ENCODE data around the gene ZNF682. TPM values are rescaled to one million over a fixed set of nuclear protein-coding genes. Genes with fewer than 3 reads are reported as not detected.
"Not testable (repeated sequence)": the region's sequence is repeated elsewhere in the genome, so short reads cannot be mapped to it uniquely, and the experiment has no call there.

ZNF682 gene
- total RNA-seq, 2 donors from 2014 or later: 3.0 to 8.6 TPM

- Histone ChIP-seq H3K36me3 (replicated peaks in 1 of 2; ENCODE audit: insufficient read depth in 1 of 2, low read depth in 2 of 2) (no peaks in the 10 kb centered on the region), H3K27me3 (no peaks in the 10 kb centered on the region), H3K9me3 (no peaks in the 10 kb centered on the region), H3K4me1 (no peaks in the 10 kb centered on the region), H3K4me3 (no peak overlapping the region), H3K27ac (no peak overlapping the region)
- DNase-seq (peak; percentile 57 to 79 (median 64)), ATAC-seq (peak; percentile 56)
- 31 to 38% methylated on average over 7 of the region's 7 CpGs for WGBS, 2 donors
- peak; percentile 74 to 95 (median 89) for TF ChIP-seq CTCF (IDR thresholded peaks at IDR 0.05)
- TF ChIP-seq POLR2A (IDR thresholded peaks at IDR 0.05): no peak
- intact Hi-C loops (cut with DNase I): loop anchor here (10.0 kb wide), 1 partner anchor 277 kb away; no protein-coding TSS in a partner anchor
These were observed 41.5 kb downstream of the ZNF682 start for GRCh38 chr19:19997656-19998268.

GRCh38 chr19:19966862-19967261, 72.4 kb downstream of the ZNF682 start:
- Histone ChIP-seq H3K4me1 (no peaks in the 10 kb centered on the region), H3K27ac (no peak overlapping the region), H3K27me3 (no peaks in the 10 kb centered on the region), H3K4me3 (no peak overlapping the region), H3K9me3 (peaks cover 0 to 14% (median 0%) of the 10 kb centered on the region in 3 donors), H3K36me3 (replicated peaks in 1 of 2; ENCODE audit: insufficient read depth in 1 of 2, low read depth in 2 of 2) (no peaks in the 10 kb centered on the region)
- DNase-seq: no peak
- TF ChIP-seq POLR2A (IDR thresholded peaks at IDR 0.05) (no peak), CTCF (IDR thresholded peaks at IDR 0.05) (no peak)
- WGBS, 2 donors: 79 to 88% methylated on average over 4 of the region's 4 CpGs
- intact Hi-C loops (cut with DNase I): no loop called here
- ATAC-seq: no peak

DNA sequence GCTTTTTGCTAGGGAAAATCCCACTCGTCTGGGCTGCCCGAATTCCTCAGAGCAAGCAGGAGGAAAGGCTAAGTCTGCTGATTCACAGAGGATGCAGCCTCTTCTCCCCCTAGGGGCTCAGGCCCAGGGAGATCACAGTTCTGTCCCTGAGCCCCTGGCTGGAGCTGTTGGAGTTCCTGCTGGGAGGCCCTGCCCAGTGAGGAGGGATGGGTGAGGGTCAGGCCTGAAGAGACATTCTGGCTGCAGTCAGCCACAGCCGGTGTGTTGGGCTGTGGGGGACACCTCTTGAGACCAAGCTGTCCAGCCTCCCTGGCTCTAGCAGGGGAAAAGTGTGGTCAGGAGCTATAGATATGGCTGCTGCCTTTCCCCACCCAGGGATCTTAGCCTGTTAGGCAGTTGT, 73.2 kb downstream of the ZNF682 start:
- not testable (repeated sequence) for H3K27ac ChIP-seq, DNase-seq

GRCh38 chr19:19964416-19964815, 74.9 kb downstream of the ZNF682 start:
- Histone ChIP-seq H3K36me3 (replicated peaks in 1 of 2; ENCODE audit: insufficient read depth in 1 of 2, low read depth in 2 of 2) (no peaks in the 10 kb centered on the region), H3K27ac (no peak overlapping the region), H3K9me3 (peaks cover 0 to 14% (median 0%) of the 10 kb centered on the region in 3 donors), H3K27me3 (no peaks in the 10 kb centered on the region), H3K4me1 (no peaks in the 10 kb centered on the region), H3K4me3 (no peak overlapping the region)
- 77 to 81% methylated on average over 7 of the region's 7 CpGs for WGBS, 2 donors
- DNase-seq (no peak), ATAC-seq (no peak)
- intact Hi-C loops (cut with DNase I): no loop called here
- TF ChIP-seq POLR2A (IDR thresholded peaks at IDR 0.05): no peak
- TF ChIP-seq CTCF (IDR thresholded peaks at IDR 0.05): no peak

More for the DNA sequence above, 73.2 kb downstream of the ZNF682 start:
- H3K9me3 ChIP-seq: peaks cover 0 to 14% (median 0%) of the 10 kb centered on the region in 3 donors
- H3K4me1 ChIP-seq; H3K4me3 ChIP-seq; intact Hi-C loops (cut with DNase I); H3K36me3 ChIP-seq (replicated peaks in 1 of 2; ENCODE audit: insufficient read depth in 1 of 2, low read depth in 2 of 2); ATAC-seq; H3K27me3 ChIP-seq: not testable (repeated sequence)
- whole genome bisulfite sequencing, 2 donors: 81 to 93% methylated on average over 2 to 3 of the region's 3 CpGs

DNA sequence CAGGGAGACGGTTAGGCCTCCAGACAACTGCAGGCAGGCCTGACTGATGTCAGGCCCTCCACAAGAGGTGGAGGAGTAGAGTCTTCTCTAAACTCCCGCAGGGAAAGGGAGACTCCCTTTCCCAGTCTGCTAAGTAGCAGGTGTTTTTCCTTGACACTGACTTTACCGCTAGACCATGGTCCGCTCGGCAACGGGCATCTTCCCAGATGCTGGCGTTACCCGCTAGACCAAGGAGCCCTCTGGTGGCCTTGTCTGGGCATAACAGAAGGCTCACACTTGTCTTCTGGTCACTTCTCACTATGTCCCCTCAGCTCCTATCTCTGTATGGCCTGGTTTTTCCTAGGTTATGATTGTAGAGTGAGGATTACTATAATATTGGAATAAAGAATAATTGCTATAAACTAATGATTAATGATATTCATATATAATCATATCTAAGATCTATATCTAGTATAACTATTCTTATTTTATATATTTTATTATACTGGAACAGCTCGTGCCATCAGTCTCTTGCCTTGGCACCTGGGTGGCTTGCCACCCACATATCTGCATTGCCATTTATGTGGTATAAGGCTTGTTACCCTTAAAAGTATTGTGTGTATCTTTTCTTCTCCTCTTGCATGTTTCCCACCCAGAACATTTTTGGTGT, 80.0 kb downstream of the ZNF682 start:
- not testable (repeated sequence) for H3K9me3 ChIP-seq; H3K36me3 ChIP-seq (replicated peaks in 1 of 2; ENCODE audit: insufficient read depth in 1 of 2, low read depth in 2 of 2); H3K27ac ChIP-seq; H3K27me3 ChIP-seq; H3K4me1 ChIP-seq; H3K4me3 ChIP-seq; ATAC-seq
- intact Hi-C loops (cut with DNase I): loop anchor here (5.0 kb wide), 1 partner anchor 422 kb away; the partner anchor contains the start of gene CILP2
- TF ChIP-seq CTCF (IDR thresholded peaks at IDR 0.05): peak; percentile 35 to 82 (median 72)
- peak; percentile 79 to 90 (median 80) for DNase-seq
- 18% methylated on average over 9 of the region's 9 CpGs for WGBS, 2 donors

- intact Hi-C loops (cut with DNase I): loop anchor here (5.0 kb wide), 1 partner anchor 420 kb away; the partner anchor contains the start of gene CILP2
- DNase-seq: not testable (repeated sequence)
- WGBS, 2 donors: 77 to 87% methylated on average over 8 of the region's 8 CpGs
These were observed 81.5 kb downstream of the ZNF682 start for GRCh38 chr19:19957766-19958165.

More at GRCh38 chr19:19957766-19958165, 81.5 kb downstream of the ZNF682 start:
- not testable (repeated sequence) for H3K4me1 ChIP-seq; ATAC-seq; H3K27me3 ChIP-seq; H3K27ac ChIP-seq; H3K9me3 ChIP-seq; H3K36me3 ChIP-seq (replicated peaks in 1 of 2; ENCODE audit: insufficient read depth in 1 of 2, low read depth in 2 of 2); H3K4me3 ChIP-seq

Measured in body of pancreas (tissue), 4 donors.